Activated CD8-positive, alpha-beta memory T cell treated with anti-CD3 and anti-CD28 coated beads for 36 hours (primary cell): Measurements from ENCODE around the gene TNFRSF13B. TPM values are rescaled to one million over a fixed set of nuclear protein-coding genes. Genes with fewer than 3 reads are reported as not detected.
"Not testable (repeated sequence)": the region's sequence is repeated elsewhere in the genome, so short reads cannot be mapped to it uniquely, and the experiment has no call there.

Experiments used
- CTCF ChIA-PET: fragments of 350-600 bp; sonication (Branson Sonifier 250); formaldehyde crosslinking; loops from one replicate; lab custom pipeline; 2021; ENCODE audit warnings: antibody characterized with exemption; lab: Charles Lee
- POLR2A ChIA-PET: fragments of 350-600 bp; sonication (Branson Sonifier 250); formaldehyde crosslinking; loops from one replicate; lab custom pipeline; 2021; ENCODE audit warnings: antibody characterized with exemption; lab: Charles Lee
- total RNA-seq, 2 experiments: library from RNA; stranded (reverse); gene quantifications; one replicate each; pipeline ENCODE4 v1.2.3, GENCODE V29; 2021

The TNFRSF13B gene
- total RNA-seq, 2 experiments from 2014 or later, result not detected

DNA sequence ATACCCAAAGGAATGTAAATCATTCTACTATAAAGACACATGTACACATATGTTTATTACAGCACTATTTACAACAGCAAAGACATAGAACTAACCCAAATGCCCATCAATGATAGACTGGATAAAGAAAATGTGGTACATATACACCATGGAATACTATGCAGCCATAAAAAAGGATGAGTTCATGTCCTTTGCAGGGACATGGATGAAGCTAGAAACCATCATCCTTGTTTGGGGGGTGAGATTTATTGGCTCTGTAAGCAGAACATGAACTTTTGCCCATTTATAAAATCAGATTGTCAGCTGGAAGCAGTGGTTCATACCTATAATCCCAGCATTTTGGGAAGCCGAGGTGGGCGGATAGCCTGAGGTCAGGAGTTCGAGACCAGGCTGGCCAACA is 68.8 kb downstream of the TNFRSF13B start:
- CTCF ChIA-PET, POLR2A ChIA-PET: not testable (repeated sequence)

DNA sequence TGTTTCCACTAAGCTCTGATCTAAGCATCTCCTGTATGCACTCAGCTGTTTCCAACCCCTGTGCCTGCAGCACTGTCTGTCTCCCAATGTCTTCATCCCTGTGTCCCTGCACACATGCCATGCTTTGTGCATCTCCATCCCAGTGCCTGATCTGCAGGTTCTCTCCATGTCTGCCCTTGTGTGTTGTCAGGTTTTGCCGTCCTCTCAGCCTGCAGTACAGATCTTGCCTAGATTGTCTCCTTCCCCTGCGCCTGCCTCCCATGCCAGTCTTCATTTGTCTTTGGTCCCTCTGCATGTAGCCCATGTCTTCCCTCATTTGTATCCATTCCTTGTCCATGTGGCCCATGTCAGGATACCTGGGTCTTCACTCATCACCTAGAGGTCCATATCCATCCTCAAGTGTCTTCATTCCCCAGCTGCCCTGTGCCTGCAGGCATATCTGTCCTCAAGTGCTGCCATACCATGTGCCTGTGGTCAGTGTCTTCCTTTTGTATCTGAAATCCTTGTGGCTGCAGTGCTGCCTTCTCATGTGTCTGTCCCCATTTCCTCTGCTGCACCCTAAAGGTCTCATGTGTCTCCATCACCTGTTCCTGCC is 71.5 kb downstream of the TNFRSF13B start:
- POLR2A ChIA-PET, result no interaction called here
- CTCF ChIA-PET, result no interaction called here

DNA sequence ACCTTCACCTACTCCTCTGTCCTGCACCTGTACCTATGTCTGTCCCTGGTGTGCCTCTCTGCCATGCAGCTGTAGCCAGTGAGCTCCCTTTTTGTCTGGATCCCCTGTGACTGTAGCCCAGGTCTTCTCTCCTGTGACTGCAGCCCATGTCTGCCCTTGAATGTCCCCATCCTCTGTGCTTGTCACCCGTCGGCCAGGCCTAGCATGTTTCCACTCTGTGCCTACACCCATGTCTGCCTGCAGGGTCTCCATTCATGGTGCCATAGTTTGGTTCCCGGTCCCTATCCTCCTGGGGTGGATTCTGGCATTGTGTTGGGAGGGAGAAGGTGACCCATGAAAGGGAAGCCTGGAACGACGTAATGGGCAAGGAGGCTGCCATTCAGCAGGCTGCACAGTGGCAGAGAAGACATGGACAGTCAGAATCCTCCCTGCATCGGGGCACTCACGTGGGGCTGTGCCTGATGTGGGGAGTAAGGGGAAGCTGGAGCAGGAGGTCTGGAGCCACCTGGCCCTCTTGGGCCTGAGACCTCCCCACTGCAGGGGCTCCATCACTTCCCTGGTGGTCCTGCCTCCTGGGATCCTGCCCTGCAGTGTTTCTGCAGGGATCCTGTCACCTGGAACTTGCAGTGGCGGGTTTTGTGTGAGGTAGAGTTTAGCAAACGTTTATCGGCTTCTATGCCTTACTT is 74.6 kb downstream of the TNFRSF13B start:
- CTCF ChIA-PET, POLR2A ChIA-PET: not testable (repeated sequence)

DNA sequence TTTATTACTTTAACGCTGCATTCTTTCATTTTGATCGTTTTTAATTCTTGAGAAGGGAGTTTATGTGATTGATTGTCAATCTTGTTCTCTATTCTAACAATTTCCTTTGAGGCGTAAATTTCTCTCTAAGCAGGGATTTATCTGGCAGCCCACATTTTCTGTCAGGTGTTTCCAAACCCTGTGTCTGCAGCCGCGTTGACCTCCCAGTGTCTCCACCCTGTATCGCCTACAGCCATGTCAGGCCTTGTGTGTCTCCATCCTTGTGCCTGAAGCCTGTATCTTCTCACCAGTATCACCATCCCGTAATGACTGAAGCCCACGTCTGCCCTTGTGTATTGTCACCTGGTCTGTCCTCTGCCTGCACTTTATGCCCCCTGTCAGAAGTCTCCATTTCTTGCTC is 75.7 kb downstream of the TNFRSF13B start:
- POLR2A ChIA-PET, CTCF ChIA-PET: not testable (repeated sequence)

DNA sequence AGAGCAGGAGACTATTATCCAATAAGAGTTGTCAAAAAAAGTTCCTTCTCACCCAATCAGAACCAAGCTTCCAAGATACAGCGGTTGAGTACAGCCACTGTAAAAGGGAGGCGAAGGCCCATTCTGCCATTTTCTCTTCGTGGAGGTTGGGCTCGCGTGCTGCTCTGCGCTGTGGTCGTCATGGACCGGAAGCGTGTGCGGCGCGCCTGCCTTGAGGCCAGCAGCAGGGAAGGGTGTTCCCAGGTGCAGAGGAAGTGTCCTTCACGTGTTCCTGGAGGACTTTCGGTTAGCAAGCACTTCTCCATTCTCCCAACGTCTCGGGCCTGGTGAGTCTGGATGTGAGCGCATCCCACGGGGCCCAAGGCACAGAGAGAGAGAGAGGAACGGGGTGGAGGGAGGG is 78.4 kb downstream of the TNFRSF13B start:
- CTCF ChIA-PET, POLR2A ChIA-PET: not testable (repeated sequence)

DNA sequence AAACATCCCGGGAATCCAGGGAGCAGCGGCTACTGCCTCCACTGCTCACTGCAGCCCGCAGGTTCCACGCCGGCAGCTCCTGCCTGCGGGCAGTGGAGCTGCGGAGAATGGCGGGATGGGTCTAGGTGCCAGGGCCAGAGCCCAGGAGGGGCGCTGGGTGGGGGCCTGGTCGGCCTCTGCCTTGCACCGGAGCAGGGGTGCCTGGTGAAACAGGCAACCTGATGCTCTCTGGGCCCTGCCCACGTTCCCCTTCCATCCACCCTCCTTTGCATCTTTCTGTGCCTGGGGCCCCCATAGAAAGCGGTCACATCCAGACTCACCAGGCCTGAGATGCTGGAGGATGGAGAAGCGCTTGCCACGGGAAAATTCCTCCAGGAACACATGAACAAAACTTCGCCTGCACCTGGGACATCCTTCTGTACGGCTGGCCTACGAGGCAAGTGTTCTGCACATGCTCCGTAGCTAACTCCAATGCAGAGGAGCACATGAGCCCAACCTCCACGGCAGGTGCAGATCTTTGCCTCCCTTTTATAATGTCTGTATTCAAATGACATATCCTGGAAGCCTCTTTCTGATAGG is 79.0 kb downstream of the TNFRSF13B start:
- CTCF ChIA-PET, POLR2A ChIA-PET: not testable (repeated sequence)

DNA sequence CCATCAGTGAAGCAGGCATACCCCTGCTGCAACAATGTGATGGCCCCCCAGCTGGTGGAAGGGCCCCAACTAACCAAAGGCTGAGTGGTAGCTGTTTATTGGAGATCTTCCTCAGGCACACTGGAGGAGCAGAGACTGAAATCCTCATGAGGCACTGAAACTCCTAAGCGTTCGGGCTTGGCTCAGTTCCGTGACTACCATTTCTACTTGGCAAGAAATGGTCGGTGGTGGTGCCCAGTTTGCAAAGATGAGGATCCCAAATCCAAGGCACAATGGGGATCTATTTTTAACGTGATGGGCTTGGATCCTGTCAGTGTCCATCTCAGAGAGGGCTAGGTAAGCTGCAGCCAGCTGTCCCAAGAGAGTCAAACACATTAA is 82.8 kb downstream of the TNFRSF13B start:
- ChIA-PET CTCF (interaction anchor here (0.6 kb wide), 1 partner anchor 298 kb away, joined by 4 read pairs; no protein-coding TSS in a partner anchor), POLR2A (no interaction called here)

Other genes with a start within 250 kb of the TNFRSF13B start
- gene MPRIP, start 70.3 kb upstream of the TNFRSF13B start, total RNA-seq, result 100 to 1,000 TPM; 165 to 172 TPM
- 10 to 100 TPM; 22.2 to 23.0 TPM for gene PLD6, start 234.2 kb upstream of the TNFRSF13B start, total RNA-seq